HG02642 (cell line): ENCODE results near the gene DYNC2I2.
"Not testable (repeated sequence)": the region's sequence is repeated elsewhere in the genome, so short reads cannot be mapped to it uniquely, and the experiment has no call there.

Experiments used
- ATAC-seq: cut with Tn5 transposase; IDR thresholded peaks from one replicate; pipeline ENCODE4 v1.9.1; 2021; ENCODE audit warnings: mild to moderate bottlenecking; ENCODE audit not compliant: unreplicated experiment, poor library complexity

DYNC2I2 gene

DNA sequence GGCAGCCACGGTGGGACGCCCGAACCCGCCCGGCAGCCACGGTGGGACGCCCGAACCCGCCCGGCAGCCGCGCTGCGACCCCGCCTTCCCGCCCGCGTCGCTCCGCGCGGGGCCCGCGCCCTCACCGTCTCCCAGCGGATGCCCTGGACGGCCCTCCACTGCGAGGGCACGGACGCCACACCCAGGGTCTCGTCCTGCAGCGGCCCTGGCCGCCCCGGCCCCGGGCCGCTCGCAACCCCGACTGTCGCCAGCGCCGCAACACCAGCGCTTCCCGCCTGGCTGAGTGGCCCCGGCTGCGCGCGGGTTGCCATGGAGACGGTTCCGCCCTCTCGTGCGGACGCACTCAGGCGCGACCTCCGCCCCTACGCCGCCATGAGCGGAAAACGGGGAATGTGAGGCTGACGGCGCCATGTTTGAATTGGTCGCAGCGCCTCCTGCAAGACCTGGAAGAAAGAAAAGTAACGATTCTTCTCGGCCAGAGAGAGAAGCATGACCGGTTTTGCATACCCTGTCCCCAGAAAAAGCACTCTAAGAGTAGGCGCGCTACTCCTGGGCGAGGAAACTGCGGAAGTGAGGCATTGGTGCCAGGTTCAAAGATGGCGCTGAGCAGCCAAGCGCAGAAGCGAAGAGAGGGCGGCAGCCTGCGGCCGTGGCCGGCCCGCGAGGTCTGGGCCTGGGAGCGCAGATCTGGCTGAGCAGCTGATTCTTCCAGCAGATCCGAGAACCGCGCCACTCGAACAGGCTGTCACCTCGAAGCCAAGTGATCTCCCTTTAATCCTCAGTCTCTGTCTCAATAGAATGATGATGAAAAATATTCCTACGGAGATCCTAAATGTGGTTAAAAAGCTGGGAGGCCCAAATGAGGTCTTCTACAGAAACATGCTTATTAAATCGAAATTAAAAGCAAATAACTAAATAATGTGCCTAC is at the start of gene DYNC2I2:
Gene DYNC2I2, minus strand, starts transcription at position 432 of the 928 bp plus-strand sequence. Its CDS starts 121 bp downstream, at position 311.
- peak; percentile 79 for ATAC-seq

GRCh38 chr9:128706045-128706444 is 49.4 kb upstream of the DYNC2I2 start:
- no peak for ATAC-seq

DNA sequence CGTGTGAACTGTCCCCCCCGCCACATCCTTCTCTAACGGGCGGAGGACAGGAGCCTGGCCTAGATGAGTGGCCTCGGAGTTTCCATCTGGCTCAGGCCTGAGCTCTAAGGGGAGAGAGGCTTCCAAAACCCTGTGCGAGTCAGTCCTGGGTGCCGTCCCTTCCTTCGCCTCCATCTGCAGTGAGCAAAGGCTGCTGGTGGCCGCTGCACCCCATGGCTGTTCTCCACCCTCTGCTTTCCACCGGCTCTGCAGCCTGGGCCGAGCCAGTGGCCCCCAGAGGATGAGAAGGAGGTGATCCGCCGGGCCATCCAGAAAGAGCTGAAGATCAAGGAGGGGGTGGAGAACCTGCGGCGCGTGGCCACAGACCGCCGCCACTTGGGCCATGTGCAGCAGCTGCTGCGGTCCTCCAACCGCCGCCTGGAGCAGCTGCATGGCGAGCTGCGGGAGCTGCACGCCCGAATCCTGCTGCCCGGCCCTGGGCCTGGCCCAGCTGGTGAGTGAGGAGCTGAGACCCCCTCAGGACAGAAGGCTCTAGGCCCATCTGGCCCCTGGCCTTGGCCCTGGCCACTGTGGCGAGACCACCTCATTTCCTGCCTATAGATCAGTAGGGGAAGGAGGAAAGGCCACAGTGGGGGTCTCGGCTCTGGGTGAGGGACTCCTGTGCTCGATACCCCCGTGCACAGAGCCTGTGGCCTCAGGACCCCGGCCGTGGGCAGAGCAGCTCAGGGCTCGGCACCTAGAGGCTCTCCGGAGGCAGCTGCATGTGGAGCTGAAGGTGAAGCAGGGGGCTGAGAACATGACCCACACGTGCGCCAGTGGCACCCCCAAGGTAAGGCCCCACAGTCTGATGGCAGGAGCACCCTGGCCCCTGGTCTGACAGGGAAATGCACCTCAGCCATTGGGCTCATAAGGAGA is 48.7 kb upstream of the DYNC2I2 start:
- no peak for ATAC-seq

DNA sequence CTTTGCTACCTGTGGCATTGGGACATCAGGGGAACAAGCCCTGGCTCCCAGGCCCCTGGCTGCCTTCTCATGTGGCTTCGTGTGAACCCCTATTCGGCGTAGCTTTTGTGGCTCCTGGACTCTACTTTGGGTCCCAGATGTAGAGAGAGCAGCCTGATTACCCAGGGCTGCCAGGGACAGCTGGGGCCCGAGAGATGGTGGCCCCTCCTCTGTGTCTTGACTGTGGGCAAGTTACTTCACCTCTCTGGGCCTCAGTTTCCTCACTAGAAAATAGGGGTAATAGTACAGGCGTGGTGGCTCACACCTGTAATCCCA is 47.7 kb upstream of the DYNC2I2 start:
- no peak for ATAC-seq

DNA sequence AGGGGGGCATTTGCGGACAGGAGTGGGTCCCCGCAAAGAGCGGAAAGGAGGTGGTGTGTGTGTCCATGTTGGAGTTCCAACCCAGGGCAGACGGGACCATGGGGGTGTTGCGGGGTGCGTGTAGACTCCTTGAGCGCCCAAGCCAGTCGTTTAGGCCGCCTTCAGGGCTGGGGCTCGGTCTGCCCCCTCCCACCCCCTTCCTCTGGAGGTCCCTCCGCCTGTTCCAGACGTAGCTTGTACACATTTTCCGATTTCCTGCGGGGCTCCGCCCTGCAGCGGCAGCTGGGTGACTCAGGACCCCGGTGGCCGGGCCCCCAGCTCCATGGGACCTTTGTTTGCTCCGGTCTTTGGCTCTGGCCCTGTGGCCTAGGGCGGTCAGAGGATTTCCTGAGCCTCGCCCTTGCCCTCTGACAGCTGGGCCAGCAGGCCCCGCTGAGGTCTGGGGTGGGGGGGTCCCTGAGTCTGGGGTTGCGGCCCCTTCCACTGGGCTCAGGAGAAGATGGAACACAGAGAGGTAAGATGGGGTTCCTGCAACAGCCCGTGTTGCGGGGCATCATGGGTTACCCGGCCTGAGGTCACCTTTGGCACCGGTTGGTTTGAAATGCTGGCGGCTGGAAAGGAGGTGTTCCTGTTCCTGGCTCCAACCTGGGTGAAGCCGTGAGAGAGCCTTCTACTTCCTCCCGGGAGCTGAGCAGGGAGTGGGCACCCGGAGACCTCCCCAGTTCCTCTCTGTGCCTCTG is 47.1 kb upstream of the DYNC2I2 start:
- no peak for ATAC-seq

DNA sequence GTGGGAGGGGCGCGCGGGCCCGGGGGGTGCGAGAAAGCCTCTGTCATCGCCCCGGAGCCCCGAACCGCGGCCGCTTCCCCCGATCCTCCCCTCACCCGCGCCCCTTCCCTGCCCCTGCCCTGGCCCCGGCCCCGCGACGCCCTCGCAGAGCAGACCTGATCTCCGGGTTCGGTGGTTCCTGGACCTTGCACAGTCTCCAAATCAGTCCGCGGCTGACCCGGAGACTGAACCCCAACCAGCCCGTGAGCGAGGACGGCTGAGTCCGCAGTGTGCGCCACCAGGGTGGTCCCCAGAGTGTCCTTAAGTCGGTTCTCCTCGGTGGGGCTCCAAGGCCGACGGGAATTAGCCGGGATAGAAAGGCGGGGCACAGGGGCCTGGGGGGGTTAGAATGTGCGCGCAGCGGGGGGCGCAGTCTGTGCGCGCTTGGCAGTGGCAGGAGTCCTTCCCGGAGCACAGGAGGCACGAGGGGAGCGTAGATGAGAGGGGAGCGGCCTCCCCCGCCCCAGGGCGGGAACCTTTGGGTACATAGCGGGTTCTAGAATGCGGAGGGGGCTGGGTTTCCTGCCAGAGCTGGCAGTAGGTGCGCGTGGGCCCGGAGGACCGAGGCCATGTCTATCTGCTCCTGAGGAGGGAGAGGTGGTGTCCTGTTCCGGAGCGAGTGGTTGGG is 46.4 kb upstream of the DYNC2I2 start:
- no peak for ATAC-seq

GRCh38 chr9:128702445-128702948 is 45.9 kb upstream of the DYNC2I2 start, which contains the start of gene PKN3:
TSS of gene PKN3 (plus strand) at chr9:128702503. CDS start at chr9:128702916, 413 bp downstream.
- peak; percentile 83 for ATAC-seq

- no peak for ATAC-seq
Measured at GRCh38 chr9:128701227-128701854, 44.7 kb upstream of the DYNC2I2 start.

GRCh38 chr9:128699096-128699795 is 42.6 kb upstream of the DYNC2I2 start:
- not testable (repeated sequence) for ATAC-seq

DNA sequence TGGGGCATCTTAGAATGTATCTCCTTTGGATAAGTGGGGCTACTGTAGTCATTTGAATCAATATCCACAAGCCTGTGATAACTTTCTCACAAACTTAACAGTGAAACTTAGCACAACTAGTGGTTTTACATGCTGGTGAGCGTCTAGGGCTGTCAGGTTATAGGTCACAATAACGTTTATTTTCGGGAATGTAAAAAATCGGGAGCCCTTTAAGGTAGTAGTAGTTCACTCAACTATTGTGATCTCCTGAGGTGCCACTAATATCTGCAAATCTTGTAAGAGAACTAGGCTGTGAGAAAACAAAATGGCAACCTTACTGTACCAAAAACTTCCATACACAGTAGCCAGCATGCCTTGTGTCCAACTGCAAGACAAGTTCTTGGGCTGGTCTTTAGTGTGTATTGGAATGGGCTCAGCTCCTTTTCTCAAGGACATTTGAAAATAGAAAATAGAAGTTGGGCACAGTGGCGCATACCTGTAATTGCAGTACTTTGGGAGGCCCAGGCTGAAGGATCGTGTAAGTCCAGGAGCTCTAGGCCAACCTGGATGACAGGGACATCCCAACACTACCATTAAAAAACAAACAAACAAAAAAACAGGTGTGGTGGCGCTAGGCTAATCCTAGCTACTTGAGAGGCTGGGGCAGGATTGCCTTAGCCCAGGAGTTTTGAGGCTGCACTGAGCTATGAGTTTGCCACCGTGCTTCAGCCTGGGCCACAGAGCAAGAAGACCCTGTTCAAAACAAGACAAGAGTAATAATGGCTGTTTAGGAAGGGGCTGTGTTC is 40.5 kb upstream of the DYNC2I2 start:
- ATAC-seq, result no peak

DNA sequence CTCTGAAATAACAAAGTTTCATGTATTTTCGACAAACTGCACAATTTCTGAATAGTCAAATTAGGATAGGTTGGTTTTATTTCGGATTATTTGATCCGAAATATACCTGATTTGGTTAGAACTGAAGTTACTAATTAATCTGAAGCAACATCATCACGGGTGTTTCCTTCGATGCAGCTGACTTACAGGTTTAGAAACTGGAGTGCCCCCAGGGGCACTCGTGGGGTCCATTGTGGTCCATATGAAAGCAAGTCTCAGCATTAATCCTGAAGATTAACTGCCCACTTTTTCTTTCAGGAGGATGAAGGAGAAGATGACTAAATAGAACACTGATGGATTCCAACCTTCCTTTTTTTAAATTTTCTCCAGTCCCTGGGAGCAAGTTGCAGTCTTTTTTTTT is 37.7 kb upstream of the DYNC2I2 start:
- ATAC-seq, result no peak

DNA sequence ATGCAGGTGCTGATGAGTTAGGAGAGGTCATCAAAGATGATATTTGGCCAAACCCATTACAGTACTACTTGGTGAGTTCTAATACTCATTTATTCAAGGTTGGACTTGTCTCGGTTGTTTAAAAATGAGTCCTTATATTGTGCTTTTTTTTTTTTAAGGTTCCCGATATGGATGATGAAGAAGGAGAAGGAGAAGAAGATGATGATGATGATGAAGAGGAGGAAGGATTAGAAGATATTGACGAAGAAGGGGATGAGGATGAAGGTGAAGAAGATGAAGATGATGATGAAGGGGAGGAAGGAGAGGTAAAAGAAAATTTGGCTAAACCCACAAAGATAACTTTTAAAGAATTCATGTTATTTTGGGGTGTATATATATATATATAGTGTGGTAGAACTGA is 37.1 kb upstream of the DYNC2I2 start:
- not testable (repeated sequence) for ATAC-seq

GRCh38 chr9:128690684-128691034 is 34.0 kb upstream of the DYNC2I2 start:
- no peak for ATAC-seq

- ATAC-seq, result peak; percentile 3
Measured at GRCh38 chr9:128689820-128690683, 33.4 kb upstream of the DYNC2I2 start.

GRCh38 chr9:128689293-128689774 is 32.7 kb upstream of the DYNC2I2 start:
- peak; percentile 19 for ATAC-seq

DNA sequence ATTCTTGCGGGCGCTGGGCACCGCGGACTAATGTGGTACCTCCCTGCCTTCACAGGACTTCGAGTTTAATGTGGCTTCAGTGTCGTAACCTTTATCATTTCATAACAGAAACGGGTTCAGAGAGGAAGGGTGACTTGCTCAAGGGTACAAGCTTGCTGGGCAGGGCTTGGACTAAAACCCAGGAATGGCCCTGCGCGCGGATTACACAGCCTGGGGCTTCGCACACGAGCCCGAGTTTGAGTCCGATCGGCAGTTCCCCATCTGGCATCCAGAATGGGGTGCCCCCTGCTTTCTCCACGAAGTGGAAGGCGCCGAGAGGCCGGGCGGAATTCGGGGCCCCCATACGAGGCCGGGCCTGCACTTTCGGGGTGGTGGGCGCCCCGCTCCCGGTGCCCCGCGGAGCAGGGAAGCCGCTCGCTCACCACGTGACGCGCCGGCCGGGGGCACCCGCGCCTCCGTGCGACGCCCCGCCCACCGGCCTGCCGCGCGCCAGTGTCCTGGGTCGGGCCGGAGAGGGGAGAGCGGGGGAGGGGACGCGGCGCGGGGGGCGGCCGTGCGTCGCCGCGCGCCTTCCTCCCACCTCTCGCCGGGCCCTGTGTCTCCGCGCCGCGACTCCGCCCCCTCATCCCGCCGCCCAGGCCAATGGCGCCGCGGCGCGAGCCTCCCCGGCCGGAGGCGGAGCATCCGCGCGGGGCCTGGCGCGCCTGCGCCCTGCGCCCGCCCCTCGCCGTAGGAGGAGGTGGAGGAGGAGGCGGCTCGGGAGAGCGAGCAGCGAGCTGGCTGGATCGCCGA is 32.0 kb upstream of the DYNC2I2 start, which contains the start of gene SET:
Gene SET, plus strand, starts transcription at position 722 of the 792 bp plus-strand sequence. CDS start 361 bp downstream, outside the sequence.
- peak; percentile 76 for ATAC-seq
